GM12892 (cell line): ENCODE results near the gene FSD1.

Experiments used
- POLR2A ChIP-seq: IDR thresholded peaks from 2 replicates; pipeline ENCODE4 v1.6.1; 2011; ENCODE audit warnings: low read depth, low read length, control low read depth
- POLR2AphosphoS5 ChIP-seq: IDR thresholded peaks from 2 replicates; pipeline ENCODE4 v1.6.1; 2011; ENCODE audit warnings: low read depth, low read length, control low read depth
- TAF1 ChIP-seq: IDR thresholded peaks from 2 replicates; pipeline ENCODE4 v1.6.1; 2011; ENCODE audit warnings: low read depth, mild to moderate bottlenecking, control low read depth, low read length, borderline replicate concordance

DNA sequence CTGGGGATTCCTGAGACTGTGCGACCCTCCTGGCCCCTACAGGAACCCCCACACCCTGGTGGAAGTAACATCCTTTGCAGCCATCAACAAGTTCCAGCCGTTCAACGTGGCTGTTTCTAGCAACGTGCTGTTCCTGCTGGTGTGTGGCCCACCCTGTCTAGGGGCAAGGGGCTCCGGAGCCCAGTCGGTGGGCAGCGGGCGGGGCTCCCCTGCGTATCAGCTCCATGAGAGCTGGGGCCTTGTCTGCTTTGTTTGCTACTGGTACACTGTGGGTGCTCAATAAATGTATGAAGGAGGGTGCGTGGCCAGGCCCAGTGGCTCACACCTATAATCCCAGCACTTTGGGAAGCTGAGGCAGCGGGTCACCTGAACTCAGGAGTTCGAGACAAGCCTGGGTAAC is 49.9 kb downstream of the FSD1 start:
- no peak for TF ChIP-seq POLR2AphosphoS5
- no peak for TF ChIP-seq TAF1
- no peak for TF ChIP-seq POLR2A
